K562 (cell line): Measurements from ENCODE around the gene MRPL11. TPM values are rescaled to one million over a fixed set of nuclear protein-coding genes. Genes with fewer than 3 reads are reported as not detected.
A peak's percentile ranks its signal among the peaks of the same experiment; 100 is the strongest.
"Not testable (repeated sequence)": the region's sequence is repeated elsewhere in the genome, so short reads cannot be mapped to it uniquely, and the experiment has no call there.

ENCODE experiments used
- ATAC-seq: fragments of 200-7000 bp; cut with Tn5 transposase; 3 replicates; pipeline ENCODE4 v1.9.1; 2020; ENCODE audit warnings: moderate library complexity
- BruUV-seq: library from RNA; stranded (reverse); fragments of 400-500 nt; replicated peaks from 2 replicates; lab custom pipeline; 2021; lab: Mats Ljungman, UMichigan
- CTCF ChIA-PET: fragments of 300-600 bp; formaldehyde crosslinking; extraction: SDS; loops from one replicate; lab custom pipeline; 2021; ENCODE audit warnings: low intra/inter-chr PET ratio; lab: Yijun Ruan, JAX
- POLR2A ChIA-PET: fragments of 300-600, 350-650 bp; sonication (Branson Sonifier 250); formaldehyde crosslinking; extraction: SDS; loops from one replicate; lab custom pipeline; 2021; ENCODE audit warnings: antibody characterized with exemption, inconsistent platforms; lab: Yijun Ruan, JAX
- DNase-seq, 4 experiments: peaks; one replicate each; pipeline versions ENCODE4 v3.0.0 to v3.0.0-alpha.2; 2011 to 2018; ENCODE audit warnings: low spot score in 3 of 4, mixed read lengths in 3 of 4; ENCODE audit errors: extremely low read depth in 1 of 4
- FAIRE-seq: peaks from 2 replicates; lab custom pipeline; 2011; peaks lifted over from hg19 to GRCh38; lab: Jason Lieb, UNC
- H2AFZ ChIP-seq: 2 replicates; pipeline ENCODE4 v1.6.0; 2011; ENCODE audit warnings: low read depth, low read length, control low read depth, inconsistent platforms
- H3K27ac ChIP-seq: fragments of 200-600 bp; 3 replicates; pipeline ENCODE4 v1.8.0; 2011; ENCODE audit warnings: low read depth, mild to moderate bottlenecking, control low read depth, inconsistent platforms, low read length, moderate library complexity, mixed read lengths; ENCODE audit errors: extremely low read depth
- H3K27me3 ChIP-seq, 2 experiments: fragments of 300-600 bp in 1 of 2; 2 replicates in 1 of 2; 3 replicates in 1 of 2; pipeline versions ENCODE4 v1.6.0 to v1.8.0; 2011; ENCODE audit warnings: inconsistent platforms in 2 of 2, low read length in 2 of 2, mild to moderate bottlenecking in 1 of 2, mixed read lengths in 1 of 2, moderate library complexity in 1 of 2; ENCODE audit not compliant: control insufficient read depth in 2 of 2, insufficient read depth in 2 of 2
- H3K36me3 ChIP-seq: fragments of 300-600 bp; 3 replicates; pipeline ENCODE4 v1.8.0; 2011; ENCODE audit warnings: mild to moderate bottlenecking, low read length, inconsistent platforms; ENCODE audit not compliant: control insufficient read depth, insufficient read depth
- H3K4me1 ChIP-seq, 2 experiments: fragments of 200-600 bp in 1 of 2; replicated peaks in 1 of 2; 2 replicates in 1 of 2; 3 replicates in 1 of 2; pipeline versions ENCODE4 v1.5.1 to v1.8.0; 2011; ENCODE audit warnings: inconsistent platforms in 2 of 2, low read length in 2 of 2, mild to moderate bottlenecking in 1 of 2, mixed read lengths in 1 of 2, moderate library complexity in 1 of 2; ENCODE audit not compliant: control insufficient read depth in 2 of 2, insufficient read depth in 2 of 2
- H3K4me2 ChIP-seq: 2 replicates; pipeline ENCODE4 v1.6.1; 2011; ENCODE audit warnings: low read length, control low read depth, inconsistent platforms, mixed read lengths; ENCODE audit not compliant: insufficient read depth
- H3K4me3 ChIP-seq: fragments of 200-600 bp; sonication (generic), shearing (Covaris generic); 2 replicates; pipeline ENCODE4 v1.5.1; 2016; ENCODE audit warnings: control low read depth, inconsistent platforms
- H3K79me2 ChIP-seq: fragments of 200-600 bp; 3 replicates; pipeline ENCODE4 v1.8.0; 2011; ENCODE audit warnings: low read length, inconsistent platforms; ENCODE audit not compliant: control insufficient read depth, insufficient read depth
- H3K9ac ChIP-seq, 2 experiments: 2 replicates each; pipeline versions ENCODE4 v1.6.0 to v1.6.1; 2011; ENCODE audit warnings: low read depth in 2 of 2, low read length in 2 of 2, control low read depth in 1 of 2, inconsistent platforms in 1 of 2, mild to moderate bottlenecking in 1 of 2, mixed read lengths in 1 of 2; ENCODE audit not compliant: insufficient read depth in 1 of 2
- H3K9me1 ChIP-seq: one replicate; pipeline ENCODE4 v1.6.0; 2011; ENCODE audit warnings: inconsistent platforms, mild to moderate bottlenecking, low read length, moderate library complexity; ENCODE audit not compliant: control insufficient read depth, insufficient read depth
- H3K9me3 ChIP-seq: replicated peaks from 2 replicates; pipeline ENCODE4 v1.5.1; 2011; ENCODE audit warnings: low read depth, low read length, inconsistent platforms; ENCODE audit not compliant: control insufficient read depth, insufficient read depth
- H4K20me1 ChIP-seq: replicated peaks from 2 replicates; pipeline ENCODE4 v1.6.1; 2011; ENCODE audit warnings: low read length, inconsistent platforms, mixed read lengths; ENCODE audit not compliant: control insufficient read depth, insufficient read depth
- ADNP ChIP-seq: fragments of 200-800 bp; sonication (Bioruptor generic); IDR thresholded peaks from 2 replicates; pipeline ENCODE4 v1.6.1; 2016; ENCODE audit warnings: missing genetic modification characterization, missing compliant biosample characterization
- ATF7 ChIP-seq: fragments of 450-650 bp; IDR thresholded peaks from 2 replicates; pipeline ENCODE4 v1.7.1; 2014; ENCODE audit warnings: mild to moderate bottlenecking, moderate library complexity
- C11orf30 ChIP-seq: fragments of 450-650 bp; IDR thresholded peaks from 2 replicates; pipeline ENCODE4 v1.6.1; 2016; ENCODE audit warnings: low read depth, mild to moderate bottlenecking
- CXXC5 ChIP-seq: fragments of 250-450 bp; sonication (Bioruptor Pico); IDR thresholded peaks from 2 replicates; pipeline ENCODE4 v1.8.0; 2022; ENCODE audit warnings: inconsistent platforms, mild to moderate bottlenecking, moderate library complexity
- DPF2 ChIP-seq: fragments of 450-650 bp; IDR thresholded peaks from 2 replicates; pipeline ENCODE4 v1.6.1; 2016
- FOXK2 ChIP-seq, 2 experiments: fragments of 450-650 bp; IDR thresholded peaks in 1 of 2; conservative IDR thresholded peaks in 1 of 2; 2 replicates each; pipeline ENCODE4 v1.6.1; 2016; ENCODE audit warnings: low read depth in 2 of 2, mild to moderate bottlenecking in 1 of 2
- GTF3C2 ChIP-seq: IDR thresholded peaks from 3 replicates; pipeline ENCODE4 v1.6.1; 2011; ENCODE audit warnings: borderline replicate concordance, mild to moderate bottlenecking, moderate library complexity; ENCODE audit not compliant: insufficient read length; ENCODE audit errors: extremely low read depth
- KDM1A ChIP-seq, 2 experiments: fragments of 450-650 bp; IDR thresholded peaks; 2 replicates each; pipeline ENCODE4 v1.6.1; 2016; ENCODE audit warnings: mild to moderate bottlenecking in 2 of 2
- MAFF ChIP-seq: IDR thresholded peaks from 2 replicates; pipeline ENCODE4 v1.6.1; 2012; ENCODE audit warnings: low read length, improper control_type of control experiment
- MAFG ChIP-seq: fragments of 450-650 bp; conservative IDR thresholded peaks from 2 replicates; pipeline ENCODE4 v1.6.1; 2016; ENCODE audit warnings: missing genetic modification characterization, missing compliant biosample characterization
- MAFK ChIP-seq: IDR thresholded peaks from 2 replicates; pipeline ENCODE4 v1.6.1; 2011; ENCODE audit warnings: low read length, improper control_type of control experiment
- NR2C2 ChIP-seq, 2 experiments: fragments of 200-800 bp in 1 of 2; sonication (Bioruptor generic) in 1 of 2; sonication (generic) in 1 of 2; formaldehyde crosslinking in 1 of 2; IDR thresholded peaks; 2 replicates each; pipeline versions ENCODE4 v1.6.1 to v1.8.0; 2016 to 2022; ENCODE audit warnings: mild to moderate bottlenecking in 1 of 2, missing compliant biosample characterization in 1 of 2, missing genetic modification characterization in 1 of 2, missing genetic modification reagents in 1 of 2
- TBP ChIP-seq: optimal IDR thresholded peaks from 2 replicates; pipeline ENCODE3; 2011; ENCODE audit warnings: low read depth, low read length, improper control_type of control experiment
- ZEB2 ChIP-seq: fragments of 450-650 bp; IDR thresholded peaks from 2 replicates; pipeline ENCODE4 v1.6.1; 2016
- ZNF316 ChIP-seq: fragments of 450-650 bp; IDR thresholded peaks from 2 replicates; pipeline ENCODE4 v1.6.1; 2016
- WGBS: fragments of 100-300 bp; shearing (Covaris generic); methylation state at CpG from one replicate; pipeline ENCODE4 v1.1.6; 2016; ENCODE audit warnings: low coverage, mixed read lengths; ENCODE audit not compliant: insufficient coverage; ENCODE audit errors: missing lambda C conversion rate; 5-methylcytosine and 5-hydroxymethylcytosine counted together
- in situ Hi-C: fragments of 300-500 bp; cut with MboI; formaldehyde crosslinking; loops from 4 replicates; pipeline ENCODE4 v1.15.0; 2018; ENCODE audit warnings: inconsistent platforms, mixed read lengths
- intact Hi-C: fragments of 100-400 bp; cut with micrococcal nuclease; formaldehyde crosslinking; loops from 2 replicates; pipeline ENCODE4 v1.14.2; 2022
- polyA plus RNA-seq, 8 experiments: library from polyadenylated mRNA; depleted of rRNA in 4 of 8; stranded (reverse) in 5 of 8; unstranded in 3 of 8; fragments of >200 nt; fragmentation: Nextera tagmentation in 2 of 8; fragmentation: Illumina TruSeq in 1 of 8; extraction: Ambion mirVana in 2 of 8; extraction: Trizol in 1 of 8; gene quantifications; 2 replicates each; pipeline versions ENCODE4 v1.2.1 to v1.2.3, GENCODE V29; 2011 to 2014; ENCODE audit warnings: inconsistent platforms in 1 of 8, missing spikeins in 1 of 8
- total RNA-seq, 7 experiments: library from RNA; depleted of rRNA in 6 of 7; stranded (reverse); fragments of >200 nt in 6 of 7; fragmentation: Illumina TruSeq in 2 of 7; extraction: Trizol in 2 of 7; gene quantifications; 2 replicates each; pipeline versions ENCODE4 v1.2.1 to v1.2.3, GENCODE V29; 2011 to 2021; ENCODE audit warnings: low replicate concordance in 1 of 7
- TF ChIP-seq, protein P1 (sequence below): fragments of 450-650 bp; formaldehyde crosslinking; IDR thresholded peaks from 2 replicates; pipeline ENCODE4 v1.4.0; 2020; ENCODE audit warnings: mild to moderate bottlenecking, mixed read lengths

Gene MRPL11
- total and polyA plus RNA-seq, 9 of the 15 experiments (the other 6 are each of a cell fraction or from before 2014, with no cell fraction given), result 33.0 to 173 (median 91.9) TPM

DNA sequence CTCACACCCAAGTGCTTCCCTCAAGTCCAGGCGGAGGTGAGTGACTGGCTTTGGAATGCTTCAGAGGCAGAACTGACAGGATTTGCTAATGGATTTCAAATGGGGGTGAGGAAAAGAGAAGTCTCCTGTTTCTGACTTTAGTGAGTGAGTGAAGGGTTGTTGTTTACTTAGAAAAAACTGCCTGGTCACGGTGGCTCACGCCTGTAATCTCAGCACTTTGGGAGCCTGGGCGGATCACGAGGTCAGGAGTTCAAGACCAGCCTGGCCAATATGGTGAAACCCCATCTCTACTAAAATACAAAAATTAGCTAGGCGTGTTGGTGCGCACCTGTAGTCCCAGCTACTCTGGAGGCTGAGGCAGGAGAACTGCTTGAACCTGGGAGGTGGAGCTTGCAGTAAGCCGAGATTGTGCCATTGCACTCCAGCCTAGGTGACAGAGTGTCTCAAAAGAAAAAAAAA lies 6.7 kb downstream of the MRPL11 start:
- H3K4me3 ChIP-seq; FAIRE-seq; BruUV-seq; H3K9me3 ChIP-seq; in situ Hi-C loops; H3K27ac ChIP-seq; H2AFZ ChIP-seq; H3K9me1 ChIP-seq; intact Hi-C loops; H3K27me3 ChIP-seq; H4K20me1 ChIP-seq; H3K79me2 ChIP-seq; H3K4me1 ChIP-seq; H3K4me2 ChIP-seq; TF ChIP-seq NR2C2 (CRISPR knock-in tag; IDR thresholded peaks at IDR 0.05): not testable (repeated sequence)
- ChIA-PET POLR2A (interaction anchor here (1.0 kb wide), 1 partner anchor 10 kb away, joined by 3 read pairs; no protein-coding TSS in a partner anchor), CTCF (interaction anchor here (0.7 to 1.2 kb wide), 3 partner anchors 24 to 455 kb away, joined by 3 to 6 read pairs (median 4); partner anchors contain the start of gene RBM4B)
- DNase-seq (peak in 1 of 4 experiments; percentile 45), ATAC-seq (peak; percentile 65)
- Histone ChIP-seq H3K36me3 (peaks cover 21% of the 10 kb centered on the region), H3K9ac (peak overlapping the region in 1 of 2 experiments; percentile 19; a peak in 1 of 4 replicates)
- 28% methylated on average over 8 of the region's 8 CpGs for WGBS
- peak; percentile 43; the same call in 1 of the 2 replicates for TF ChIP-seq DPF2
- peak; percentile 88 to 89 for TF ChIP-seq KDM1A (IDR thresholded peaks at IDR 0.05)
- TF ChIP-seq FOXK2 (conservative IDR thresholded peaks at IDR 0.05 in 1 of 2, IDR thresholded peaks at IDR 0.05 in 1 of 2; ENCODE audit: low read depth in 2 of 2), result peak in 1 of 2 experiments; percentile 34; a peak in 1 of 4 replicates
- peak; percentile 29; the same call in 1 of the 2 replicates for TF ChIP-seq CXXC5
- TF ChIP-seq, protein P1, sequence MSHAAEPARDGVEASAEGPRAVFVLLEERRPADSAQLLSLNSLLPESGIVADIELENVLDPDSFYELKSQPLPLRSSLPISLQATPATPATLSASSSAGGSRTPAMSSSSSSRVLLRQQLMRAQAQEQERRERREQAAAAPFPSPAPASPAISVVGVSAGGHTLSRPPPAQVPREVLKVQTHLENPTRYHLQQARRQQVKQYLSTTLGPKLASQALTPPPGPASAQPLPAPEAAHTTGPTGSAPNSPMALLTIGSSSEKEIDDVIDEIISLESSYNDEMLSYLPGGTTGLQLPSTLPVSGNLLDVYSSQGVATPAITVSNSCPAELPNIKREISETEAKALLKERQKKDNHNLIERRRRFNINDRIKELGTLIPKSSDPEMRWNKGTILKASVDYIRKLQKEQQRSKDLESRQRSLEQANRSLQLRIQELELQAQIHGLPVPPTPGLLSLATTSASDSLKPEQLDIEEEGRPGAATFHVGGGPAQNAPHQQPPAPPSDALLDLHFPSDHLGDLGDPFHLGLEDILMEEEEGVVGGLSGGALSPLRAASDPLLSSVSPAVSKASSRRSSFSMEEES (CRISPR knock-in tag), result peak; percentile 45; the same call in 1 of the 2 replicates
- TF ChIP-seq TBP, result peak; percentile 78
- TF ChIP-seq ZEB2, result 0 out of 2 replicates have a peak, but pooled peaks have one; percentile 30
- TF ChIP-seq ADNP (tag), result peak; percentile 70; the same call in 1 of the 2 replicates
- peak; percentile 45; the same call in 1 of the 2 replicates for TF ChIP-seq MAFF
- peak; percentile 86 for TF ChIP-seq MAFG (tag)
- TF ChIP-seq ZNF316, result peak; percentile 89
- TF ChIP-seq MAFK, result peak; percentile 48; the same call in 1 of the 2 replicates
- 0 out of 2 replicates have a peak, but pooled peaks have one; percentile 17 for TF ChIP-seq ATF7
- peak; percentile 53 for TF ChIP-seq GTF3C2
- TF ChIP-seq C11orf30, result peak; percentile 82
- peak; percentile 56; the same call in 1 of the 2 replicates for TF ChIP-seq NR2C2 (tag; IDR thresholded peaks at IDR 0.05)
